ENCODE results near the gene IGLL5. TPM values are rescaled to one million over a fixed set of nuclear protein-coding genes. Genes with fewer than 3 reads are reported as not detected.

IGLL5 gene
- total and polyA plus RNA-seq, 3 donors from 2014 or later = 0.94 to 9.8 (median 1.4) TPM

DNA sequence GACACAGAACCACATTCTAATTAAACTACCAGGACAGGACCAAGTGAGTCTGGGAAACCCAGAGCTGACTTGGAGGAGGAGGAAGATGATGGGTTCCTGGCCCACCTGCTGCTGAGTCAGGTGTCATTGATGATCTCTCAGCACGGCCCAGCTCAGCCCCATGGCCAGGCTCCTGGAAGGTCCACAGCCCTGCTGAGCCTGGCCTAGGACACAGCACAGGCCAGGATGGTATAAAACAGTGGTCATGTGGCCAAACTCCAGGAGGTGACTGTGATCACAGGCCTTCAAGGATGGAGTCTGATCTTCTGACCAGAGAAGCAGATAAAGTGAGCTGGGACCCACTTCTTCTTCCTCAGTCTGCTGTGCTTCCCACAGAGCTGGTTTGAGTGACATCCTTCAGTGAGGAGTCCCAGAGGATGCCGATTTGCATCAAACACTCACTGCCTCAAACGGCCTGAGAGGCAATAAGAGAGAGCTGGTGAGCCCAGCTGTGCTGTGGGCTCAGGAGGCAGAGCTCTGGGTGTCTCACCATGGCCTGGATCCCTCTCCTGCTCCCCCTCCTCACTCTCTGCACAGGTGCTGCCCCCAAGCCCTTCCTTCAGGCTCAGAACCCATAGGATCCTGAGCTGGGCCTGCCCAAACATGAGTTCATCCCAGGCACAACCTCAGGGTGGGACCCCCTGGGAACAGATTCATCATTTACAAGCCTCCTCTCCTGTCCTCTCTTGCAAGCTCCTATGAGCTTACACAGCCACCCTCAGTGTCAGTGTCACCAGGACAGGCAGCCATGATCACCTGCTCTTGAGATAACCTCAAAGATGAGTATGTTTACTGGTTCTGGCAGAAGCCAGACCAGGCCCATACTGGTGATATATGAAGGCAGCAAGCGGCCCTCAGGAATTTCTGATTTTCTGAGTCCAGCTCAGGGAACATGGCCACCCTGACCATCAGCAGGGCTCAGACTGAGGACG, 37.7 kb upstream of the IGLL5 start:
- intact Hi-C loops (cut with DNase I; ENCODE audit: low total_unique reads) = no loop called here
- Histone ChIP-seq H3K9me3 (no peaks in the 10 kb centered on the region), H3K4me1 (peaks cover under 1% of the 10 kb centered on the region), H3K27ac (no peak overlapping the region), H3K36me3 (ENCODE audit: low read depth, missing control alignments) (no peaks in the 10 kb centered on the region), H3K4me3 (no peak overlapping the region), H3K27me3 (no peaks in the 10 kb centered on the region)
- TF ChIP-seq POLR2A (IDR thresholded peaks at IDR 0.05) = no peak
- TF ChIP-seq, protein P1, sequence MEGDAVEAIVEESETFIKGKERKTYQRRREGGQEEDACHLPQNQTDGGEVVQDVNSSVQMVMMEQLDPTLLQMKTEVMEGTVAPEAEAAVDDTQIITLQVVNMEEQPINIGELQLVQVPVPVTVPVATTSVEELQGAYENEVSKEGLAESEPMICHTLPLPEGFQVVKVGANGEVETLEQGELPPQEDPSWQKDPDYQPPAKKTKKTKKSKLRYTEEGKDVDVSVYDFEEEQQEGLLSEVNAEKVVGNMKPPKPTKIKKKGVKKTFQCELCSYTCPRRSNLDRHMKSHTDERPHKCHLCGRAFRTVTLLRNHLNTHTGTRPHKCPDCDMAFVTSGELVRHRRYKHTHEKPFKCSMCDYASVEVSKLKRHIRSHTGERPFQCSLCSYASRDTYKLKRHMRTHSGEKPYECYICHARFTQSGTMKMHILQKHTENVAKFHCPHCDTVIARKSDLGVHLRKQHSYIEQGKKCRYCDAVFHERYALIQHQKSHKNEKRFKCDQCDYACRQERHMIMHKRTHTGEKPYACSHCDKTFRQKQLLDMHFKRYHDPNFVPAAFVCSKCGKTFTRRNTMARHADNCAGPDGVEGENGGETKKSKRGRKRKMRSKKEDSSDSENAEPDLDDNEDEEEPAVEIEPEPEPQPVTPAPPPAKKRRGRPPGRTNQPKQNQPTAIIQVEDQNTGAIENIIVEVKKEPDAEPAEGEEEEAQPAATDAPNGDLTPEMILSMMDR (IDR thresholded peaks at IDR 0.05) = no peak
- no peak for DNase-seq
- 89 to 100% methylated on average over 3 to 5 of the region's 5 CpGs for WGBS, 2 donors

DNA sequence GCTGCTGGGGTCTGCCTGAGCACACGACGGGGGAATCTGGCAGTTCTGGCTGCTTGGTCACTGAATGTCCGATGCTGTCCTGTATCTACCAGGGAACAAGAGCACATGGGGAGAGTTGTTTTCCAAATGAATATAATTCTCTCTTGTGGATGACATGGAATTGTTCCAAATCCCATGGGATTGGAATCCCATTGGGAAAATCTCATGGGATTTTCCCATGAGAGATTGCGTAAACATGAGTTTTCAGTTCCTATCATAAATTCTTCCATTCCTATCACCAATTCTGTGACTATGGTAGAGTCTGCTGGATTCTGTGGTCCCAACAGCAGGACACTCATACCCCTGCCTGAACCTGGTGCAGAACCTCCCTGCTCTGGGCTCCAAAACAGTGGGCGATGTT, 35.6 kb upstream of the IGLL5 start:
- H3K36me3 ChIP-seq (ENCODE audit: low read depth, missing control alignments) = no peaks in the 10 kb centered on the region
- H3K27me3 ChIP-seq = no peaks in the 10 kb centered on the region
- H3K4me3 ChIP-seq = no peak overlapping the region
- TF ChIP-seq, protein P1 (IDR thresholded peaks at IDR 0.05) = no peak
- no peak for TF ChIP-seq POLR2A (IDR thresholded peaks at IDR 0.05)
- DNase-seq = no peak
- H3K27ac ChIP-seq = no peak overlapping the region
- WGBS, 2 donors = 92 to 93% methylated on average over 5 of the region's 5 CpGs
- intact Hi-C loops (cut with DNase I; ENCODE audit: low total_unique reads) = no loop called here
- peaks cover 6% of the 10 kb centered on the region for H3K4me1 ChIP-seq
- H3K9me3 ChIP-seq = no peaks in the 10 kb centered on the region

DNA sequence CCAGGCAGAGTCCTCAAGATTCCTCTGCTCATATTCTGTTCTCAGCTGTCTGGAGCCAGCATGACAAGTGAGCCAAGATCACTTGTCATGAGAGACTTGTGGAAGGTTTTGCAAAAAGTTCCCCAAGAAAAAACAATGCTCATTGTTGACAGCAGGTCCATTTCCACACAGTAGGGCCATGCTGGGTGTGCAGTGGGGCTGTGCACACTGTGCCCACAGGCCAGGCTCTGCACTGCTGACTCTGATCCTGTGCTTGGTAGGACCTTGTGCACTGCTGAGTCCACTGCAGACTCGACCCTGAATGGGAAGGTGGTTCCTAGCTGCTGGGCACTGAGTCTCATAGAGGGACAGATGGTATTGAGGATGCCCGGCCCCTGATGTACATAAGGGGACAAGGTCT, 33.9 kb upstream of the IGLL5 start:
- no peak for DNase-seq
- intact Hi-C loops (cut with DNase I; ENCODE audit: low total_unique reads) = no loop called here
- no peak for TF ChIP-seq POLR2A (IDR thresholded peaks at IDR 0.05)
- TF ChIP-seq, protein P1 (IDR thresholded peaks at IDR 0.05) = no peak
- Histone ChIP-seq H3K4me3 (no peak overlapping the region), H3K36me3 (ENCODE audit: low read depth, missing control alignments) (no peaks in the 10 kb centered on the region), H3K27me3 (no peaks in the 10 kb centered on the region), H3K27ac (no peak overlapping the region), H3K4me1 (peaks cover 9% of the 10 kb centered on the region), H3K9me3 (no peaks in the 10 kb centered on the region)
- WGBS, 2 donors = 75 to 86% methylated on average over 1 to 2 of the region's 2 CpGs

DNA sequence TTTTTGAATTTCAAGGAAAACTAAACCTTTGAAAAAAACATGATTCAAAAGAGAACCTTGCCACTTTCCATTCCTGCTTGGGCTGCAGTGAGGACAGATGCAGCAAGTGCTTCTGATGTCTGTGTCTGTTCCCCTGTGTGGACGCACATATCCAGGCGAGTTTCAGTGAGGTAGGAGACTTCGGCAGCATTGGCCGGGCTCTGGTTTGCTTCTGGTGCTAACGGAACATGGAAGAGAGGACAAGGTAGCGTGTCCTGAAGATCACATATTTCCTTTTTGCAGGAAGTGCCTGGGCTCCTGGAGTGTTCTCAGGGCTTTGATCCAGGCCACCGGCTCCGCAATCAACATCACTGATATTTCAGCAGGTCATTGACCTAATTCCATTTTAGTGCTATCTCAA, 33.1 kb upstream of the IGLL5 start:
- no peak for TF ChIP-seq POLR2A (IDR thresholded peaks at IDR 0.05)
- TF ChIP-seq, protein P1 (IDR thresholded peaks at IDR 0.05) = no peak
- Histone ChIP-seq H3K9me3 (no peaks in the 10 kb centered on the region), H3K4me3 (no peak overlapping the region), H3K36me3 (ENCODE audit: low read depth, missing control alignments) (no peaks in the 10 kb centered on the region), H3K27ac (no peak overlapping the region), H3K4me1 (peaks cover 10% of the 10 kb centered on the region), H3K27me3 (no peaks in the 10 kb centered on the region)
- WGBS, 2 donors = 63 to 83% methylated on average over 8 of the region's 8 CpGs
- intact Hi-C loops (cut with DNase I; ENCODE audit: low total_unique reads) = no loop called here
- DNase-seq = peak; percentile 34

All from testis (tissue), 3 donors.